K562 (cell line): ENCODE data around the gene FAM20C. TPM values are rescaled to one million over a fixed set of nuclear protein-coding genes. Genes with fewer than 3 reads are reported as not detected.
A peak's percentile ranks its signal among the peaks of the same experiment; 100 is the strongest.

Source experiments
- ATAC-seq: fragments of 200-7000 bp; cut with Tn5 transposase; 3 replicates; pipeline ENCODE4 v1.9.1; 2020; ENCODE audit warnings: moderate library complexity
- BruUV-seq: library from RNA; stranded (reverse); fragments of 400-500 nt; replicated peaks from 2 replicates; lab custom pipeline; 2021; lab: Mats Ljungman, UMichigan
- CTCF ChIA-PET: fragments of 300-600 bp; formaldehyde crosslinking; extraction: SDS; loops from one replicate; lab custom pipeline; 2021; ENCODE audit warnings: low intra/inter-chr PET ratio; lab: Yijun Ruan, JAX
- POLR2A ChIA-PET: fragments of 300-600, 350-650 bp; sonication (Branson Sonifier 250); formaldehyde crosslinking; extraction: SDS; loops from one replicate; lab custom pipeline; 2021; ENCODE audit warnings: antibody characterized with exemption, inconsistent platforms; lab: Yijun Ruan, JAX
- DNase-seq, 4 experiments: peaks; one replicate each; pipeline versions ENCODE4 v3.0.0 to v3.0.0-alpha.2; 2011 to 2018; ENCODE audit warnings: low spot score in 3 of 4, mixed read lengths in 3 of 4; ENCODE audit errors: extremely low read depth in 1 of 4
- FAIRE-seq: peaks from 2 replicates; lab custom pipeline; 2011; peaks lifted over from hg19 to GRCh38; lab: Jason Lieb, UNC
- H2AFZ ChIP-seq: 2 replicates; pipeline ENCODE4 v1.6.0; 2011; ENCODE audit warnings: low read depth, low read length, control low read depth, inconsistent platforms
- H3K27ac ChIP-seq: fragments of 200-600 bp; 3 replicates; pipeline ENCODE4 v1.8.0; 2011; ENCODE audit warnings: low read depth, mild to moderate bottlenecking, control low read depth, inconsistent platforms, low read length, moderate library complexity, mixed read lengths; ENCODE audit errors: extremely low read depth
- H3K27me3 ChIP-seq, 2 experiments: fragments of 300-600 bp in 1 of 2; 2 replicates in 1 of 2; 3 replicates in 1 of 2; pipeline versions ENCODE4 v1.6.0 to v1.8.0; 2011; ENCODE audit warnings: inconsistent platforms in 2 of 2, low read length in 2 of 2, mild to moderate bottlenecking in 1 of 2, mixed read lengths in 1 of 2, moderate library complexity in 1 of 2; ENCODE audit not compliant: control insufficient read depth in 2 of 2, insufficient read depth in 2 of 2
- H3K36me3 ChIP-seq: fragments of 300-600 bp; 3 replicates; pipeline ENCODE4 v1.8.0; 2011; ENCODE audit warnings: mild to moderate bottlenecking, low read length, inconsistent platforms; ENCODE audit not compliant: control insufficient read depth, insufficient read depth
- H3K4me1 ChIP-seq, 2 experiments: fragments of 200-600 bp in 1 of 2; replicated peaks in 1 of 2; 2 replicates in 1 of 2; 3 replicates in 1 of 2; pipeline versions ENCODE4 v1.5.1 to v1.8.0; 2011; ENCODE audit warnings: inconsistent platforms in 2 of 2, low read length in 2 of 2, mild to moderate bottlenecking in 1 of 2, mixed read lengths in 1 of 2, moderate library complexity in 1 of 2; ENCODE audit not compliant: control insufficient read depth in 2 of 2, insufficient read depth in 2 of 2
- H3K4me2 ChIP-seq: 2 replicates; pipeline ENCODE4 v1.6.1; 2011; ENCODE audit warnings: low read length, control low read depth, inconsistent platforms, mixed read lengths; ENCODE audit not compliant: insufficient read depth
- H3K4me3 ChIP-seq: fragments of 200-600 bp; sonication (generic), shearing (Covaris generic); 2 replicates; pipeline ENCODE4 v1.5.1; 2016; ENCODE audit warnings: control low read depth, inconsistent platforms
- H3K79me2 ChIP-seq: fragments of 200-600 bp; 3 replicates; pipeline ENCODE4 v1.8.0; 2011; ENCODE audit warnings: low read length, inconsistent platforms; ENCODE audit not compliant: control insufficient read depth, insufficient read depth
- H3K9ac ChIP-seq, 2 experiments: 2 replicates each; pipeline versions ENCODE4 v1.6.0 to v1.6.1; 2011; ENCODE audit warnings: low read depth in 2 of 2, low read length in 2 of 2, control low read depth in 1 of 2, inconsistent platforms in 1 of 2, mild to moderate bottlenecking in 1 of 2, mixed read lengths in 1 of 2; ENCODE audit not compliant: insufficient read depth in 1 of 2
- H3K9me1 ChIP-seq: one replicate; pipeline ENCODE4 v1.6.0; 2011; ENCODE audit warnings: inconsistent platforms, mild to moderate bottlenecking, low read length, moderate library complexity; ENCODE audit not compliant: control insufficient read depth, insufficient read depth
- H3K9me3 ChIP-seq: replicated peaks from 2 replicates; pipeline ENCODE4 v1.5.1; 2011; ENCODE audit warnings: low read depth, low read length, inconsistent platforms; ENCODE audit not compliant: control insufficient read depth, insufficient read depth
- H4K20me1 ChIP-seq: replicated peaks from 2 replicates; pipeline ENCODE4 v1.6.1; 2011; ENCODE audit warnings: low read length, inconsistent platforms, mixed read lengths; ENCODE audit not compliant: control insufficient read depth, insufficient read depth
- CBX2 ChIP-seq: fragments of 200-600 bp; sonication (generic); IDR thresholded peaks from one replicate; pipeline ENCODE4 v1.6.1; 2012; ENCODE audit warnings: mild to moderate bottlenecking, low read length, inconsistent platforms; ENCODE audit not compliant: insufficient read depth, poor library complexity, severe bottlenecking
- ETV1 ChIP-seq: fragments of 450-650 bp; conservative IDR thresholded peaks from 2 replicates; pipeline ENCODE4 v1.6.1; 2016; ENCODE audit warnings: missing genetic modification characterization, control low read depth, low read depth, missing compliant biosample characterization
- ILF3 ChIP-seq: fragments of 450-650 bp; IDR thresholded peaks from 2 replicates; pipeline ENCODE4 v1.6.1; 2018; ENCODE audit warnings: antibody characterized with exemption, mild to moderate bottlenecking, moderate library complexity, borderline replicate concordance
- IRF2 ChIP-seq: sonication (generic); formaldehyde crosslinking; IDR thresholded peaks from 2 replicates; pipeline ENCODE4 v1.8.1; 2022; ENCODE audit warnings: mild to moderate bottlenecking, missing genetic modification reagents
- KDM5B ChIP-seq: fragments of 200-600 bp; sonication (generic); IDR thresholded peaks from 2 replicates; pipeline ENCODE4 v1.6.1; 2012; ENCODE audit warnings: low read depth, mild to moderate bottlenecking, moderate library complexity, low read length, control low read depth, inconsistent platforms; ENCODE audit not compliant: insufficient replicate concordance
- POLR2AphosphoS5 ChIP-seq: IDR thresholded peaks from 2 replicates; pipeline ENCODE4 v1.6.1; 2011; ENCODE audit warnings: mild to moderate bottlenecking, low read depth, low read length, moderate library complexity; ENCODE audit not compliant: control insufficient read depth, insufficient read depth
- RAD21 ChIP-seq, 2 experiments: fragments of 250-450 bp in 1 of 2; fragments of 450-650 bp in 1 of 2; sonication (Bioruptor Pico) in 1 of 2; formaldehyde crosslinking in 1 of 2; IDR thresholded peaks in 1 of 2; conservative IDR thresholded peaks in 1 of 2; 2 replicates each; pipeline versions ENCODE4 v1.4.0 to v1.8.0; 2020 to 2022; ENCODE audit warnings: mild to moderate bottlenecking in 2 of 2, moderate library complexity in 1 of 2
- SMC3 ChIP-seq: conservative IDR thresholded peaks from 2 replicates; pipeline ENCODE4 v1.6.1; 2011; ENCODE audit warnings: low read depth, low read length, improper control_type of control experiment; ENCODE audit not compliant: insufficient read depth
- STAG1 ChIP-seq: sonication (generic); formaldehyde crosslinking; IDR thresholded peaks from 2 replicates; pipeline ENCODE4 v1.5.0; 2020; ENCODE audit warnings: missing genetic modification reagents, borderline replicate concordance
- ZNF431 ChIP-seq: sonication (generic); formaldehyde crosslinking; IDR thresholded peaks from 2 replicates; pipeline ENCODE4 v1.8.0; 2022; ENCODE audit warnings: mild to moderate bottlenecking, missing genetic modification reagents
- WGBS: fragments of 100-300 bp; shearing (Covaris generic); methylation state at CpG from one replicate; pipeline ENCODE4 v1.1.6; 2016; ENCODE audit warnings: low coverage, mixed read lengths; ENCODE audit not compliant: insufficient coverage; ENCODE audit errors: missing lambda C conversion rate; 5-methylcytosine and 5-hydroxymethylcytosine counted together
- in situ Hi-C: fragments of 300-500 bp; cut with MboI; formaldehyde crosslinking; loops from 4 replicates; pipeline ENCODE4 v1.15.0; 2018; ENCODE audit warnings: inconsistent platforms, mixed read lengths
- intact Hi-C: fragments of 100-400 bp; cut with micrococcal nuclease; formaldehyde crosslinking; loops from 2 replicates; pipeline ENCODE4 v1.14.2; 2022
- polyA plus RNA-seq, 8 experiments: library from polyadenylated mRNA; depleted of rRNA in 4 of 8; stranded (reverse) in 5 of 8; unstranded in 3 of 8; fragments of >200 nt; fragmentation: Nextera tagmentation in 2 of 8; fragmentation: Illumina TruSeq in 1 of 8; extraction: Ambion mirVana in 2 of 8; extraction: Trizol in 1 of 8; gene quantifications; 2 replicates each; pipeline versions ENCODE4 v1.2.1 to v1.2.3, GENCODE V29; 2011 to 2014; ENCODE audit warnings: inconsistent platforms in 1 of 8, missing spikeins in 1 of 8
- total RNA-seq, 7 experiments: library from RNA; depleted of rRNA in 6 of 7; stranded (reverse); fragments of >200 nt in 6 of 7; fragmentation: Illumina TruSeq in 2 of 7; extraction: Trizol in 2 of 7; gene quantifications; 2 replicates each; pipeline versions ENCODE4 v1.2.1 to v1.2.3, GENCODE V29; 2011 to 2021; ENCODE audit warnings: low replicate concordance in 1 of 7
- TF ChIP-seq, protein P1 (sequence below), 3 experiments: IDR thresholded peaks in 2 of 3; conservative IDR thresholded peaks in 1 of 3; 2 replicates each; pipeline ENCODE4 v1.5.1; 2011 to 2012; ENCODE audit warnings: low read length in 3 of 3, mild to moderate bottlenecking in 3 of 3, control low read depth in 2 of 3, improper control_type of control experiment in 1 of 3, inconsistent platforms in 1 of 3, low read depth in 1 of 3, mixed read lengths in 1 of 3, moderate library complexity in 1 of 3; ENCODE audit not compliant: insufficient read depth in 2 of 3
- TF ChIP-seq, protein P2 (sequence below): fragments of 250-450 bp; sonication (Bioruptor Pico); IDR thresholded peaks from 2 replicates; pipeline ENCODE4 v1.9.0; 2021; ENCODE audit warnings: mild to moderate bottlenecking, inconsistent platforms

Gene FAM20C
- total and polyA plus RNA-seq, 9 of the 15 experiments (the other 6 are each of a cell fraction or from before 2014, with no cell fraction given): 0.09 TPM; not detected in 8

GRCh38 chr7:266851-267840 lies 74.8 kb downstream of the FAM20C start (continued):
- TF ChIP-seq CBX2: no peak
- no peak for TF ChIP-seq ZNF431 (CRISPR knock-in tag)
- TF ChIP-seq SMC3: peak; percentile 27; the same call in 1 of the 2 replicates
- peak; percentile 36; the same call in 1 of the 2 replicates for TF ChIP-seq STAG1 (CRISPR knock-in tag)
- TF ChIP-seq, protein P1, sequence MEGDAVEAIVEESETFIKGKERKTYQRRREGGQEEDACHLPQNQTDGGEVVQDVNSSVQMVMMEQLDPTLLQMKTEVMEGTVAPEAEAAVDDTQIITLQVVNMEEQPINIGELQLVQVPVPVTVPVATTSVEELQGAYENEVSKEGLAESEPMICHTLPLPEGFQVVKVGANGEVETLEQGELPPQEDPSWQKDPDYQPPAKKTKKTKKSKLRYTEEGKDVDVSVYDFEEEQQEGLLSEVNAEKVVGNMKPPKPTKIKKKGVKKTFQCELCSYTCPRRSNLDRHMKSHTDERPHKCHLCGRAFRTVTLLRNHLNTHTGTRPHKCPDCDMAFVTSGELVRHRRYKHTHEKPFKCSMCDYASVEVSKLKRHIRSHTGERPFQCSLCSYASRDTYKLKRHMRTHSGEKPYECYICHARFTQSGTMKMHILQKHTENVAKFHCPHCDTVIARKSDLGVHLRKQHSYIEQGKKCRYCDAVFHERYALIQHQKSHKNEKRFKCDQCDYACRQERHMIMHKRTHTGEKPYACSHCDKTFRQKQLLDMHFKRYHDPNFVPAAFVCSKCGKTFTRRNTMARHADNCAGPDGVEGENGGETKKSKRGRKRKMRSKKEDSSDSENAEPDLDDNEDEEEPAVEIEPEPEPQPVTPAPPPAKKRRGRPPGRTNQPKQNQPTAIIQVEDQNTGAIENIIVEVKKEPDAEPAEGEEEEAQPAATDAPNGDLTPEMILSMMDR (IDR thresholded peaks at IDR 0.05 in 2 of 3, conservative IDR thresholded peaks at IDR 0.05 in 1 of 3; ENCODE audit: insufficient read depth in 2 of 3, low read depth in 1 of 3, low read length in 3 of 3): peak; percentile 69 to 86 (median 79)
- TF ChIP-seq RAD21 (CRISPR knock-in tag; conservative IDR thresholded peaks at IDR 0.05 in 1 of 2, IDR thresholded peaks at IDR 0.05 in 1 of 2): peak in 1 of 2 experiments; percentile 64; a peak in 2 of 4 replicates

DNA sequence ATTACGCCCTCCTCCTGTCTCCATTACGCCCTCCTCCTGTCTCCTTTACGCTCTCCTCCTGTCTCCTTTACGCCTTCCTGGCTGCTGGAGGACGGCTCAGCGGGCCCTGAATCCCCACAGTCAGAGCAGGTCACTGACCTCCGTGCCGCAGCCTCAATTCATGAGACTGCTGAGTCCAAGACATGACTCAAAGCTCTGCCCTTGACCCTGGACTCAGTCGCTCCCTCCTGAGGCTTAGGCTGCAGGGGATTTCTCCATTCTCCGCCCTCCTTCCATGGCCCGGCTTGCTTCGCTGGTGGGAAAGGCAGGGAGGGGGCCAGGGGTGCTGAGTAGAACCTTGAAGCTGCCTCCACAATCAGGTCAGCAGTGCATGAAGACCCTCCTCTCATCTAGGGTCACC lies 76.6 kb downstream of the FAM20C start:
- no peak overlapping the region for H3K4me2 ChIP-seq
- DNase-seq: no peak
- no peaks in the 10 kb centered on the region for H3K36me3 ChIP-seq
- intact Hi-C loops: no loop called here
- no peaks in the 10 kb centered on the region for H3K79me2 ChIP-seq
- in situ Hi-C loops: no loop called here
- FAIRE-seq: no peak
- POLR2A ChIA-PET: no interaction called here
- no peak overlapping the region for H3K9ac ChIP-seq
- H3K27me3 ChIP-seq: peaks cover 3 to 40% of the 10 kb centered on the region in 2 experiments; a peak in 3 of 5 replicates
- CTCF ChIA-PET: no interaction called here
- no peaks in the 10 kb centered on the region for H3K9me1 ChIP-seq
- no TSS peak for BruUV-seq
- no peak overlapping the region for H3K4me3 ChIP-seq
- no peak overlapping the region for H3K27ac ChIP-seq
- H2AFZ ChIP-seq: no peak overlapping the region
- H4K20me1 ChIP-seq: no peaks in the 10 kb centered on the region
- H3K9me3 ChIP-seq: 0 out of 2 replicates have a peak, but pooled peaks cover 2% of the 10 kb centered on the region
- H3K4me1 ChIP-seq: peaks cover 0 to 20% of the 10 kb centered on the region in 2 experiments; a peak in 2 of 5 replicates
- no peak for ATAC-seq
- 9% methylated on average over 12 of the region's 12 CpGs for WGBS
- TF ChIP-seq POLR2AphosphoS5 (no peak), ETV1 (tag) (no peak), IRF2 (CRISPR knock-in tag) (no peak), ILF3 (no peak), KDM5B (no peak)
- TF ChIP-seq, protein P2, sequence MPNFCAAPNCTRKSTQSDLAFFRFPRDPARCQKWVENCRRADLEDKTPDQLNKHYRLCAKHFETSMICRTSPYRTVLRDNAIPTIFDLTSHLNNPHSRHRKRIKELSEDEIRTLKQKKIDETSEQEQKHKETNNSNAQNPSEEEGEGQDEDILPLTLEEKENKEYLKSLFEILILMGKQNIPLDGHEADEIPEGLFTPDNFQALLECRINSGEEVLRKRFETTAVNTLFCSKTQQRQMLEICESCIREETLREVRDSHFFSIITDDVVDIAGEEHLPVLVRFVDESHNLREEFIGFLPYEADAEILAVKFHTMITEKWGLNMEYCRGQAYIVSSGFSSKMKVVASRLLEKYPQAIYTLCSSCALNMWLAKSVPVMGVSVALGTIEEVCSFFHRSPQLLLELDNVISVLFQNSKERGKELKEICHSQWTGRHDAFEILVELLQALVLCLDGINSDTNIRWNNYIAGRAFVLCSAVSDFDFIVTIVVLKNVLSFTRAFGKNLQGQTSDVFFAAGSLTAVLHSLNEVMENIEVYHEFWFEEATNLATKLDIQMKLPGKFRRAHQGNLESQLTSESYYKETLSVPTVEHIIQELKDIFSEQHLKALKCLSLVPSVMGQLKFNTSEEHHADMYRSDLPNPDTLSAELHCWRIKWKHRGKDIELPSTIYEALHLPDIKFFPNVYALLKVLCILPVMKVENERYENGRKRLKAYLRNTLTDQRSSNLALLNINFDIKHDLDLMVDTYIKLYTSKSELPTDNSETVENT (CRISPR knock-in tag): no peak
